ENCODE data around the gene S100P.

DNA sequence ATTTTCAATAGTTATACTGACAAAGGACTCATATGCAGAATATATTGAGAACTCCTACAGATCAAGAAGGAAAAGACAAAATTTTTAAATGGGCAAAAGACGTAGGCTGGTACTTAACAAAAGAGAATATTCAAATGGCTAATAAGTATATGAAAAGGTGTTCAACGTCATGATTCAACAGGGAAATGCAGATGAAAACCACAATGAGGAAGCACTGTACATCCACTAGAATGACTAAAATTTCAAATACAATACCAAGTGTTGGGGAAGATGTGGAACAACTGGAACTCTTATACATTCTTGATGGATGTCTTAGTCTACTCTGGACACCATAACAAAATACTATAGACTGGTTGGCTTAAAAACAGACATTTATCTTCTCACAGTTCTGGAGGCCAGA lies 17.3 kb downstream of the S100P start:
- TF ChIP-seq EGR1 (IDR thresholded peaks at IDR 0.05) (no peak), EP300 (IDR thresholded peaks at IDR 0.05; ENCODE audit: borderline replicate concordance) (no peak), TAF1 (IDR thresholded peaks at IDR 0.05; ENCODE audit: low read depth) (no peak)

All from Ishikawa (cell line).